Peyer's patch (tissue), 4 donors: Measurements from ENCODE around the gene PIGR. TPM values are rescaled to one million over a fixed set of nuclear protein-coding genes. Genes with fewer than 3 reads are reported as not detected.

ENCODE experiments used
- DNase-seq, 3 donors: peaks; one replicate each; pipeline ENCODE4 v3.0.0-alpha.2; 2017 to 2019
- H3K27ac ChIP-seq, 4 donors: fragments of 200-600 bp; sonication (generic); one replicate each; pipeline ENCODE4 v1.5.1; 2016 to 2019
- H3K27me3 ChIP-seq, 2 donors: fragments of 200-600 bp; sonication (generic); one replicate each; pipeline ENCODE4 v1.5.1; 2019
- H3K36me3 ChIP-seq, 3 donors: fragments of 200-600 bp; sonication (generic); one replicate each; pipeline ENCODE4 v1.5.1; 2016 to 2019
- H3K4me1 ChIP-seq, 4 donors: fragments of 200-600 bp; sonication (generic); one replicate each; pipeline ENCODE4 v1.5.1; 2016 to 2019
- H3K4me3 ChIP-seq, 4 donors: fragments of 200-600 bp; sonication (generic); 1 replicate in 3 of 4; 2 replicates in 1 of 4; pipeline ENCODE4 v1.5.1; 2016 to 2019; ENCODE audit warnings: mild to moderate bottlenecking in 1 of 4
- H3K9me3 ChIP-seq, 4 donors: fragments of 200-600 bp; sonication (generic); one replicate each; pipeline ENCODE4 v1.5.1; 2016 to 2019; ENCODE audit warnings: mild to moderate bottlenecking in 1 of 4
- POLR2A ChIP-seq, 2 donors: fragments of 450-650 bp; IDR thresholded peaks; one replicate each; pipeline ENCODE4 v1.5.1; 2017; ENCODE audit warnings: antibody characterized with exemption in 2 of 2, mild to moderate bottlenecking in 2 of 2, moderate library complexity in 2 of 2
- total RNA-seq, 4 donors: library from RNA; depleted of rRNA; stranded (reverse); fragments of >200 nt; gene quantifications; one replicate each; pipeline ENCODE4 v1.1.0, GENCODE V29; 2016
- TF ChIP-seq, protein P1 (sequence below), 6 experiments: fragments of 450-650 bp in 4 of 6; fragments of 200-600 bp in 2 of 6; sonication (generic) in 1 of 6; IDR thresholded peaks; one replicate each; pipeline ENCODE4 v1.5.1; 2017 to 2019; ENCODE audit warnings: antibody characterized with exemption in 6 of 6, mild to moderate bottlenecking in 3 of 6, moderate library complexity in 1 of 6

Gene PIGR
- total RNA-seq, 4 donors from 2014 or later = 588 to 3,176 (median 2,192) TPM

GRCh38 chr1:206897175-206897574, 49.1 kb downstream of the PIGR start, which contains the start of gene IL24:
Gene IL24, plus strand, starts transcription at chr1:206897443. Its CDS starts 390 bp downstream, at chr1:206897833.
- H3K27me3 ChIP-seq = no peaks in the 10 kb centered on the region
- no peaks in the 10 kb centered on the region for H3K4me1 ChIP-seq
- TF ChIP-seq, protein P1, sequence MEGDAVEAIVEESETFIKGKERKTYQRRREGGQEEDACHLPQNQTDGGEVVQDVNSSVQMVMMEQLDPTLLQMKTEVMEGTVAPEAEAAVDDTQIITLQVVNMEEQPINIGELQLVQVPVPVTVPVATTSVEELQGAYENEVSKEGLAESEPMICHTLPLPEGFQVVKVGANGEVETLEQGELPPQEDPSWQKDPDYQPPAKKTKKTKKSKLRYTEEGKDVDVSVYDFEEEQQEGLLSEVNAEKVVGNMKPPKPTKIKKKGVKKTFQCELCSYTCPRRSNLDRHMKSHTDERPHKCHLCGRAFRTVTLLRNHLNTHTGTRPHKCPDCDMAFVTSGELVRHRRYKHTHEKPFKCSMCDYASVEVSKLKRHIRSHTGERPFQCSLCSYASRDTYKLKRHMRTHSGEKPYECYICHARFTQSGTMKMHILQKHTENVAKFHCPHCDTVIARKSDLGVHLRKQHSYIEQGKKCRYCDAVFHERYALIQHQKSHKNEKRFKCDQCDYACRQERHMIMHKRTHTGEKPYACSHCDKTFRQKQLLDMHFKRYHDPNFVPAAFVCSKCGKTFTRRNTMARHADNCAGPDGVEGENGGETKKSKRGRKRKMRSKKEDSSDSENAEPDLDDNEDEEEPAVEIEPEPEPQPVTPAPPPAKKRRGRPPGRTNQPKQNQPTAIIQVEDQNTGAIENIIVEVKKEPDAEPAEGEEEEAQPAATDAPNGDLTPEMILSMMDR (IDR thresholded peaks at IDR 0.05) = no peak
- TF ChIP-seq POLR2A (IDR thresholded peaks at IDR 0.05) = no peak
- no peak within 1 kb of the TSS for H3K4me3 ChIP-seq
- H3K27ac ChIP-seq = no peak within 1 kb of the TSS
- H3K9me3 ChIP-seq = no peaks in the 10 kb centered on the region
- H3K36me3 ChIP-seq = no peaks in the 10 kb centered on the region
- no peak for DNase-seq

GRCh38 chr1:206896261-206896660, 50.0 kb downstream of the PIGR start:
- no peak for DNase-seq
- no peaks in the 10 kb centered on the region for H3K9me3 ChIP-seq
- no peak overlapping the region for H3K4me3 ChIP-seq
- no peaks in the 10 kb centered on the region for H3K27me3 ChIP-seq
- no peaks in the 10 kb centered on the region for H3K36me3 ChIP-seq
- TF ChIP-seq, protein P1 (IDR thresholded peaks at IDR 0.05) = no peak
- no peak for TF ChIP-seq POLR2A (IDR thresholded peaks at IDR 0.05)
- no peak overlapping the region for H3K27ac ChIP-seq
- H3K4me1 ChIP-seq = peaks cover 0 to 3% (median 0%) of the 10 kb centered on the region in 4 donors

DNA sequence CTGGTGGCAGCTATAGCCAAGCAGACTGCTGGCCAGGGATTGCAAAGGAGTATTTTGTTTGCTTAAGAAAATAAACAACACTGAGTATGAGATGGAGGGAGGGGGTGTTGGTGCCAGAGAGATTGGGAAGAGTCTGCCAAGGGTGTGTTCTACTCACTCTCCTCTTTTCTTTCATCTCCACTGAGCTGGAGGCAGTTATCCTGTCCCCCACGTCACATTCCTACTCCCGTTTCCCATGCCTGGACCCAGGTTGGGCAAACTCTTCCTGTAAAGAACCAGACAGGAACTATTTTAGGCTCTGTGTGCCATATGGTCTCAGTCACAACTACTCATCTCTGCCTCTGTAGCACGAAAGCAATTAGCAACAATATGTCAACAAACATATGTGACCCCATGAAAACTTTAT, 50.4 kb downstream of the PIGR start:
- peaks cover 0 to 7% (median 0%) of the 10 kb centered on the region in 4 donors for H3K4me1 ChIP-seq
- no peak overlapping the region for H3K4me3 ChIP-seq
- H3K36me3 ChIP-seq = no peaks in the 10 kb centered on the region
- H3K27me3 ChIP-seq = no peaks in the 10 kb centered on the region
- H3K9me3 ChIP-seq = no peaks in the 10 kb centered on the region
- no peak for TF ChIP-seq POLR2A (IDR thresholded peaks at IDR 0.05)
- TF ChIP-seq, protein P1 (IDR thresholded peaks at IDR 0.05) = no peak
- no peak overlapping the region for H3K27ac ChIP-seq
- no peak for DNase-seq

- H3K36me3 ChIP-seq = no peaks in the 10 kb centered on the region
- TF ChIP-seq POLR2A (IDR thresholded peaks at IDR 0.05) = no peak
- H3K9me3 ChIP-seq = no peaks in the 10 kb centered on the region
- peaks cover 0 to 12% (median 0%) of the 10 kb centered on the region in 4 donors for H3K4me1 ChIP-seq
- H3K27me3 ChIP-seq = no peaks in the 10 kb centered on the region
- DNase-seq = no peak
- no peak overlapping the region for H3K4me3 ChIP-seq
- no peak overlapping the region for H3K27ac ChIP-seq
Observed at GRCh38 chr1:206895325-206895724, 50.9 kb downstream of the PIGR start.

DNA sequence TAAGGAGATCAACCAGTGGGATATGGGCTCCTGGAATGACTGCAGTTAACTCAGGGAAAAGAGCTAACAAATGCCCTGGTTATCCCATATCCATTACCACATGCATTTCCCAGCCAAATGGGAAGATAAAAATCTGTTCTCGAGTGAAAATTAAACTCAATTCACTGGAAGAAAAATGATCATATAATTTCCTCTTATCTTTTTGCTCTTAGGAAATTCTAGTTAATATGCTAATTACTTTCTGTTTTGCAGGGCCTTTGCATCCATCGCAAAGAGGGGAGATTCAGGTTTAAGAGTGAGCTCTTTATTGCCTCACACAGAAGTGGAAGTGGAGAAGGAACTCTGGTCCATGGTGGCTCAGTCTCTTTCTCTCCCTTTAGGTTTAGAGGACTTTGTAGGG, 52.9 kb downstream of the PIGR start:
- Histone ChIP-seq H3K27me3 (no peaks in the 10 kb centered on the region), H3K9me3 (no peaks in the 10 kb centered on the region), H3K27ac (no peak overlapping the region), H3K4me3 (no peak overlapping the region), H3K4me1 (peaks cover 0 to 16% (median 0%) of the 10 kb centered on the region in 4 donors), H3K36me3 (no peaks in the 10 kb centered on the region)
- no peak for DNase-seq
- no peak for TF ChIP-seq POLR2A (IDR thresholded peaks at IDR 0.05)
- TF ChIP-seq, protein P1 (IDR thresholded peaks at IDR 0.05) = no peak

DNA sequence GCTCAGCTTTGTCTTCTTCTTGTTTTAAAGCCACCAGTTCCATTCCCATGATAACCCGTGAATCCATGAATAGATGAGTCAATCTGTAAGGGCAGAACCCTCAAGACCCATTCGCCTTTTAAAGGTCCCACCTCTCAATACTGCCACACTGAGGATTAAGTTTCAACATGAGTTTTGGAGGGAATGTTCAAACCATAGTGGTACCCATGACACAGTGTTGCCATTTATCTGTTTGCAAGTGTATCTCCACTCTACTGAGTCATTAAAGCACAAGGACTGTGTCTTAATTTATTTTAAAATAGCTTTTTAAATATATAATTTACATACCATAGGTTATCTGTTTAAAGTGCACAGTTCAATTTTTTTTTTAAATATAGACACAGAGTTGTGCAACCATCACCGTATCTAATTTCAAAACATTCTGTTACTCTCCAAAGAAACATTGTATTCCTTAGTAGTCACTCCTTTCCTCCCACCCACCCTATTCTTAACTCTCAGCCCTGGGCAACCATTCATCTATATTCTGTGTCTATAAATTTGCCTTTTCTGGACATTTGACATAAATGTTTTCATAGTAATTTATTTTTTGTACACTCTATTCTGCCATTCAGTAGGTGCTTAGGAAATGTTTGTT, 53.8 kb downstream of the PIGR start:
- Histone ChIP-seq H3K4me3 (no peak overlapping the region), H3K36me3 (no peaks in the 10 kb centered on the region), H3K27me3 (no peaks in the 10 kb centered on the region), H3K27ac (no peak overlapping the region), H3K9me3 (no peaks in the 10 kb centered on the region), H3K4me1 (peaks cover 0 to 16% (median 0%) of the 10 kb centered on the region in 4 donors)
- DNase-seq = no peak
- TF ChIP-seq, protein P1 (IDR thresholded peaks at IDR 0.05) = no peak
- TF ChIP-seq POLR2A (IDR thresholded peaks at IDR 0.05) = no peak
